Measurements from ENCODE around the gene SS18L1.

The SS18L1 gene

GRCh38 chr20:62198931-62199330, 55.4 kb downstream of the SS18L1 start:
- no peak for DNase-seq

- no peak for DNase-seq
These were observed 57.1 kb downstream of the SS18L1 start for GRCh38 chr20:62200491-62201172.

GRCh38 chr20:62201173-62202082, 57.9 kb downstream of the SS18L1 start:
- DNase-seq, result no peak

- DNase-seq, result no peak
These were observed 58.5 kb downstream of the SS18L1 start for GRCh38 chr20:62202083-62202395.

GRCh38 chr20:62202676-62203377, 59.3 kb downstream of the SS18L1 start:
- DNase-seq, result no peak

- no peak for DNase-seq
These were observed 59.9 kb downstream of the SS18L1 start for GRCh38 chr20:62203378-62204030.

GRCh38 chr20:62205618-62206387, 62.2 kb downstream of the SS18L1 start:
- DNase-seq, result no peak

GRCh38 chr20:62206388-62206775, 62.8 kb downstream of the SS18L1 start:
- no peak for DNase-seq

- DNase-seq, result no peak
These were observed 64.7 kb downstream of the SS18L1 start for GRCh38 chr20:62208061-62208794.

GRCh38 chr20:62208795-62209755, 65.5 kb downstream of the SS18L1 start:
- DNase-seq, result no peak

- DNase-seq, result no peak
These were observed 66.4 kb downstream of the SS18L1 start for GRCh38 chr20:62209850-62210495.

GRCh38 chr20:62210496-62210855, 66.9 kb downstream of the SS18L1 start:
- DNase-seq, result no peak

- no peak for DNase-seq
These were observed 67.6 kb downstream of the SS18L1 start for GRCh38 chr20:62211216-62211615.

- no peak for DNase-seq
These were observed 68.3 kb downstream of the SS18L1 start for GRCh38 chr20:62211769-62212288.

GRCh38 chr20:62212299-62212698, 68.7 kb downstream of the SS18L1 start:
- no peak for DNase-seq

GRCh38 chr20:62214067-62214466, 70.5 kb downstream of the SS18L1 start:
- no peak for DNase-seq

- DNase-seq, result no peak
These were observed 71.7 kb downstream of the SS18L1 start for GRCh38 chr20:62215020-62215990.

GRCh38 chr20:62215991-62216635, 72.5 kb downstream of the SS18L1 start:
- DNase-seq, result no peak

Measured in activated CD4-positive, alpha-beta T cell treated with anti-CD3 and anti-CD28 coated beads, Interleukin-2, amount 50 U/mL, for 4 hours (primary cell).